SK-N-SH (cell line): ENCODE data around the gene RADIL.

Experiments
- RCOR1 ChIP-seq: fragments of 150-350 bp; IDR thresholded peaks from 2 replicates; pipeline ENCODE4 v1.6.1; 2017; ENCODE audit warnings: antibody characterized with exemption, low read length
- REST ChIP-seq: IDR thresholded peaks from 2 replicates; pipeline ENCODE4 v1.6.1; 2012; ENCODE audit warnings: mild to moderate bottlenecking, low read depth, low read length, moderate library complexity

- TF ChIP-seq REST: no peak
- TF ChIP-seq RCOR1: no peak
Measured at GRCh38 chr7:4758791-4759190, 124.7 kb downstream of the RADIL start.
